GM13976 (cell line): ENCODE data around the gene CARD8.

Source experiments
- DNase-seq: peaks from one replicate; pipeline ENCODE4 v3.0.0; 2012; ENCODE audit warnings: low spot score
- in situ Hi-C: fragments of 300-500 bp; cut with MboI; formaldehyde crosslinking; loops from one replicate; pipeline ENCODE4 v1.12.0; 2022; ENCODE audit warnings: low sequenced_read_pairs, mixed read lengths, inconsistent platforms; ENCODE audit not compliant: unreplicated experiment
- TF ChIP-seq, protein P1 (sequence below): IDR thresholded peaks from 2 replicates; pipeline ENCODE4 v1.5.1; 2012; ENCODE audit warnings: borderline replicate concordance, mild to moderate bottlenecking; ENCODE audit not compliant: insufficient read depth; ENCODE audit errors: extremely low read depth, missing control alignments, control extremely low read depth

The CARD8 gene

DNA sequence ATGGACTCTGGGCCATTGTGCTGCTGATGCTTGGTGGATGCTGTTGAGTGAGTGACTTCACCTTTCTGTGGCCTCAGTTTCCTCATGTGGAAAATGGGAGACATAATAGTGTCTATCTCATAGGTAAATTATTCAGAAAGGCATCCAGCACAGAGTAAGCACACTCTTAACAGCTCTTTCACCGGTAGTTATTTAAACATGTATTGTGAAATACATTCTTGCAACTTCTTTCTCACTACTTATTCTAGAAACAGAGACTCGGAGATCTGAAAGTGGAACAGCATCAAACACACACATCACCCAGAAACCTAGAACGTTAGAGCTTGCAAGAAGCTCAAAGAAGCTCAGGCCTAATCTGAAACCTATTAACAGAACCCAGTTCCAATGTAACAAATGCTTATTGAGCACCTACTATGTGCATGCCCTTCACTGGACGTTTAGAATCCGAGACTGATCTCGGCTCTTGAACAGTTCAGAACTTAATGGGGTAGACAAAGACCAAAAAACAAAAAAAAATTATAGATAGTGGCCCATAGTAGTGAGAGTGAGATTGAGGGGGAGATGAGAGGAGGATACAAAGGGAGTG lies 81.2 kb downstream of the CARD8 start:
- no peak for DNase-seq
- in situ Hi-C loops = no loop called here
- TF ChIP-seq, protein P1, sequence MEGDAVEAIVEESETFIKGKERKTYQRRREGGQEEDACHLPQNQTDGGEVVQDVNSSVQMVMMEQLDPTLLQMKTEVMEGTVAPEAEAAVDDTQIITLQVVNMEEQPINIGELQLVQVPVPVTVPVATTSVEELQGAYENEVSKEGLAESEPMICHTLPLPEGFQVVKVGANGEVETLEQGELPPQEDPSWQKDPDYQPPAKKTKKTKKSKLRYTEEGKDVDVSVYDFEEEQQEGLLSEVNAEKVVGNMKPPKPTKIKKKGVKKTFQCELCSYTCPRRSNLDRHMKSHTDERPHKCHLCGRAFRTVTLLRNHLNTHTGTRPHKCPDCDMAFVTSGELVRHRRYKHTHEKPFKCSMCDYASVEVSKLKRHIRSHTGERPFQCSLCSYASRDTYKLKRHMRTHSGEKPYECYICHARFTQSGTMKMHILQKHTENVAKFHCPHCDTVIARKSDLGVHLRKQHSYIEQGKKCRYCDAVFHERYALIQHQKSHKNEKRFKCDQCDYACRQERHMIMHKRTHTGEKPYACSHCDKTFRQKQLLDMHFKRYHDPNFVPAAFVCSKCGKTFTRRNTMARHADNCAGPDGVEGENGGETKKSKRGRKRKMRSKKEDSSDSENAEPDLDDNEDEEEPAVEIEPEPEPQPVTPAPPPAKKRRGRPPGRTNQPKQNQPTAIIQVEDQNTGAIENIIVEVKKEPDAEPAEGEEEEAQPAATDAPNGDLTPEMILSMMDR = no peak

DNA sequence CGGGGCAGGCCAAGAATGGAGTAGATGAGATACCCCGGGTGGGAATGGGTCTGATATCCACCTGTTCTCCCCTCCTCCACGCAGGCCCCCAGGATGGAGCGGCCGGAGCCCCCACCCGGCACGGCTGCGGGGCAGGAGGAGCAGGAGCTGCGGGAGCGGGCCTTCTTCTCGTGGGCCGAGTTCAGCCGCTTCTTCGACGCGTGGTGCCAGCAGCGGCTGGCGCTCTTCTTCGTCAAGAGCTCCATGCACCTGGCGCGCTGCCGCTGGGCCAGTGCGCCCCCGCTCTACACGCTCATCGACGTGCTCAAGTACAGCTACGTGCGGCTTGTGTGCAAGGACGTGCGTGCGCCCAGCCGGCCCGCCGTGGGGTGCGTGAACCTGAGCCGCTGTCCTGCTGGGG lies 84.0 kb downstream of the CARD8 start:
- DNase-seq = no peak
- in situ Hi-C loops = no loop called here
- TF ChIP-seq, protein P1 = no peak

DNA sequence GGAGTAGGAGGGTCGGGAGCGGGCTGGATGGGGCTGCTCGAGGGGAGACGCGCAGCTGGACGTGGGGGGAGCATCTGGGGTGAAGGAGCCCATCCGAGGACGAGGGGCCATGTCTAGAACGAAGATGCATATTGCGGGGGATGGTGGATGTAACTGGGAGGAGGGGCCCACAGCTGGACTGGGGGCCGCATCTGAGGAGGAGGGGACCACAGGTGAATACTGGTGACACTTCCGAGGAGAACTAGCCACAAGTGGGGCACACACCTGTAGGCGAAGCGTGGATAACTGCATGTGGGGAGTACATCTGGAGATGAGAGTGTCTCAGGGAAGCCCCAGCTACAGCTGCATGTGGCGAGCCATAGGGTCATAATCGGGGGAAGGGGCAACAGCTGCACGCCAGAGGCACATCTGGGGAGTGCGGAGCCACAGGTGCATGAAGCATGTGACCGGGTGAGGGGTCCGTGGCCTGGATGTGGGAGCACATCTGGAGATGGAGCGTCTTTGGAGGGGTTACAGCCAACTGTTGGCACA lies 84.8 kb downstream of the CARD8 start:
- in situ Hi-C loops = no loop called here
- DNase-seq = no peak
- TF ChIP-seq, protein P1 = no peak

DNA sequence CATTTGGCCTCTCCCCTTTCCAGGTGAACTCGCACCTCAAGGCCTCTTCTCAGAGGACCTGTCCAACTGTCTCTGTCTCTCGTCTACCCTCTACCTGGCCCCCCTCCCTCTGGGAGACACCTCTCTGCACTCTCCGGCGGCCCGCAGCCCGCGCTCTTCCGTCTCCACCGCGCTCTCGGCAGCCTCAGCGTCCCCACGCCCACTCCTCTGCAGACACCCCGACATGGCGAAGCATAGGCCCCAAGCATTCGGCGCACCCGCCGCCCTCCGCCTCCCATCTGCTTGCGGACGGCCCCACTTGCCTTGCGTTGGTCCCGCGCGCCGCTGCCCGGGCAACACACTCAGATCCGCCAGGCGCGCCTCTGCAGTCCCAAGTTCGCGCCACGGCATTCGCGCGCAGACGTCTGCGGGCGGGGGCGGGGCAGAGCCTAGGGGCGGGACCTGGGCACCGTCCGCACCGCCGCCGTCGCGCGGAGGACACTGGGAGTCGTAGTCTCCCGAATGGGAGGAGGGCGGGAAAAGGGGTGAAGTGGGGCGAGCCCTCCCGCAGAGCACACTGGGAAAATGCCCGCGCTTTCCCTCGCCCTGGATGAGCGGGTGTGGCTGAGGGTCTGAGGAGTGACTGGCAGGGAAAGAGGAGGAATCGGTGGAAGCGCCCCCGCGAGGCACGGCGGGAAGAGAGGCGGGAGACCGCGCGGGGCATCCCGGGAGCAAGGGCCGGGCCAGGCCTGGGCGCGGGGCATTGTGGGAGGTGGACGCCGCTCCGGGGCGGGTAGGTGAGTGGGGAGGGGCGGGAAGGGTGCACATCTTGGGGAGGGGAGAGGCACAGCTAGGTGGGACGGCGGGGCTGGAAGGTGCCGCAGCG lies 85.5 kb downstream of the CARD8 start, which contains the start of the genes LIG1 and ZSWIM9:
Gene LIG1 (minus strand): TSS at position 406 of the 865 bp plus-strand sequence. CDS start 4,778 bp downstream, outside the sequence.
Gene ZSWIM9 (plus strand): TSS at position 742 of the 865 bp plus-strand sequence. CDS start 1,123 bp downstream, outside the sequence.
- in situ Hi-C loops = no loop called here
- peak; percentile 97 for DNase-seq
- TF ChIP-seq, protein P1 = no peak

DNA sequence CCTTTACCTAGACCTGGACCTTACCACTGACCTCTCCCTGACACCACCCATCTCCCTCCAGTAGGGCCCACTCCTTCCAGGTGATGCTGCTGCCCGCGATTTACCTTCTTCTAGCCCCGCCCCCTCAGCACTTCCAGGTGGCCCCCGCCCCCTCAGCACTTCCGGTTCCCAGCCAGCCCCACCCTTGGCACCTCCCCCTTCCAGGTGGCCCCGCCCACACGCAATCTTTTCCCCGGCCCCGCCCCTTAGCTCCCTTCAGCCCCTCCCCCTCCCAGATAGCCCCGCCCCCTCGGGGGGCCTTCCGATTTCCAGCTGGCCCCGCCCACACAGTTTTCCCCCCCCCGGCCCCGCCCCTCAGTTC lies 86.2 kb downstream of the CARD8 start:
- in situ Hi-C loops = no loop called here
- DNase-seq = peak; percentile 97
- TF ChIP-seq, protein P1 = no peak

DNA sequence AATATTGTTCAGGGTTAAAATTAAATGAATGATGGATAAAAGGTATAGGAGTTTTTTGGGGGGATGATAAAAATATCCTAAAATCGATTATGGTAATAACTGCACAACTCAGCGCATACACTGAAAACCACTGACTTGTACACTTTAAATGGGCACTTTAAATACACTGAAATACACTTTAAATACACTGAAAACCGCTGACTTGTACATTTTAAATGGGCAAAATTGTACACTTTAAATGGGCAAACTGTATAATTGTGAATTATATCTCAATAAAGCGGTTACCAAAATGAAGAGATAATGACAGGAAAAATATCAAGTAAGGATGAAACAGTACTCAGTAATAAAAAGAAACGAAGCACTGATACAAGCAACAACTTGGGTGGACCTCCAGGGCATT lies 87.0 kb downstream of the CARD8 start:
- TF ChIP-seq, protein P1 = no peak
- in situ Hi-C loops = no loop called here
- DNase-seq = no peak
